ENCODE measurements around the gene P4HB.

DNA sequence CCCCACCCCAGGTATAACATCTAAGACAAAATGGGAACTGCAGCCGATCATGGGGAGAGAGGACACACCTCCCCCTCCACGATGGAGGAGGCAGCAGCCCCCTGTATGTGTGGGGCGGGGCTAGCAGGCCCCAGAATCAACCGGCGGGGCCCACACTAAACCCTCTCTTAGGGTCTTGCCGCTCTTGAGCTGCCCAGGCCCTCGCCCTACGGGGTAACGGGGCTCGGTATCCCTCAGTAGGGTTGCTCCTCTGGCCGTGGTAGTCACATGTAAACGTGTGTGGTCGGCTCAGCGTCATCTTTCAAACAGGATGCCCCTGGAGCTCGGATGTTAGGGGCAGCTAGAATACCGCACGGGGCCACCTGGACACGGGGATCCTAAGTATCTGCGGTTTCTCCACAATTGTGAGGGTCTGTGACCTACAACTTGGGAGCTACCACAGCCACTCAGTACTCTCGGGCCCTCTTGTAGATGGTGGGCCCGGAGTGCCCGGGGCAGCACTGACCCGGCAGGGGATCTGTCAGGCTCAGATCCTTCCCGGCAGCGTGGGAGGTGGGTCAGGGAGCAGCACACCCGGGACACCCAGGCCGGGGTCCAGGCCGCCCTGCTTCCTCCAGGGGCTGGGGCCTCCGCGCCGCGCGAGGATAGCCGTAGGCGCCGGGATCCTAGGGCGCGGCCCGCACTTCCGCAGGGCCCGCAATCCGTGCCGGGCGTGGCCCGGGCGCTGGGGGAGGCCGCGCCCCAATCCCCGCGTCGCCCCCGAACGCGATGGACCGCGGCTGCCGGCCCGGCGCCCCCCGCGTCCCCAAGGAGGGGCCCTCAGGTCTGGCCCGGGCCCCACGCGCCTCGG lies 10.0 kb upstream of the P4HB start:
- TF ChIP-seq POLR2A (IDR thresholded peaks at IDR 0.05), result no peak
- TF ChIP-seq, protein P1, sequence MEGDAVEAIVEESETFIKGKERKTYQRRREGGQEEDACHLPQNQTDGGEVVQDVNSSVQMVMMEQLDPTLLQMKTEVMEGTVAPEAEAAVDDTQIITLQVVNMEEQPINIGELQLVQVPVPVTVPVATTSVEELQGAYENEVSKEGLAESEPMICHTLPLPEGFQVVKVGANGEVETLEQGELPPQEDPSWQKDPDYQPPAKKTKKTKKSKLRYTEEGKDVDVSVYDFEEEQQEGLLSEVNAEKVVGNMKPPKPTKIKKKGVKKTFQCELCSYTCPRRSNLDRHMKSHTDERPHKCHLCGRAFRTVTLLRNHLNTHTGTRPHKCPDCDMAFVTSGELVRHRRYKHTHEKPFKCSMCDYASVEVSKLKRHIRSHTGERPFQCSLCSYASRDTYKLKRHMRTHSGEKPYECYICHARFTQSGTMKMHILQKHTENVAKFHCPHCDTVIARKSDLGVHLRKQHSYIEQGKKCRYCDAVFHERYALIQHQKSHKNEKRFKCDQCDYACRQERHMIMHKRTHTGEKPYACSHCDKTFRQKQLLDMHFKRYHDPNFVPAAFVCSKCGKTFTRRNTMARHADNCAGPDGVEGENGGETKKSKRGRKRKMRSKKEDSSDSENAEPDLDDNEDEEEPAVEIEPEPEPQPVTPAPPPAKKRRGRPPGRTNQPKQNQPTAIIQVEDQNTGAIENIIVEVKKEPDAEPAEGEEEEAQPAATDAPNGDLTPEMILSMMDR (IDR thresholded peaks at IDR 0.05), result no peak
